Posterior cingulate gyrus (tissue), 11 donors: ENCODE results near the gene ZNF22.

Experiments
- DNase-seq, 10 donors: peaks; one replicate each; pipeline versions ENCODE4 v3.0.0 to v3.0.0-alpha.2; 2020 to 2021; ENCODE audit warnings: mixed read lengths in 3 of 10
- intact Hi-C: fragments of 100-400 bp; cut with DNase I; formaldehyde crosslinking; loops from one replicate; pipeline ENCODE4 v1.15.1; 2023

Gene ZNF22

GRCh38 chr10:45000752-45001380, at the start of gene ZNF22:
TSS of gene ZNF22 (plus strand) at chr10:45000923. CDS start at chr10:45003369, 2,446 bp downstream.
- peak in 9 of 10 donors; percentile 57 to 96 (median 71) for DNase-seq
- intact Hi-C loops, result loop anchor here (10.0 kb wide), 2 partner anchors 234 to 464 kb away; no protein-coding TSS in a partner anchor

DNA sequence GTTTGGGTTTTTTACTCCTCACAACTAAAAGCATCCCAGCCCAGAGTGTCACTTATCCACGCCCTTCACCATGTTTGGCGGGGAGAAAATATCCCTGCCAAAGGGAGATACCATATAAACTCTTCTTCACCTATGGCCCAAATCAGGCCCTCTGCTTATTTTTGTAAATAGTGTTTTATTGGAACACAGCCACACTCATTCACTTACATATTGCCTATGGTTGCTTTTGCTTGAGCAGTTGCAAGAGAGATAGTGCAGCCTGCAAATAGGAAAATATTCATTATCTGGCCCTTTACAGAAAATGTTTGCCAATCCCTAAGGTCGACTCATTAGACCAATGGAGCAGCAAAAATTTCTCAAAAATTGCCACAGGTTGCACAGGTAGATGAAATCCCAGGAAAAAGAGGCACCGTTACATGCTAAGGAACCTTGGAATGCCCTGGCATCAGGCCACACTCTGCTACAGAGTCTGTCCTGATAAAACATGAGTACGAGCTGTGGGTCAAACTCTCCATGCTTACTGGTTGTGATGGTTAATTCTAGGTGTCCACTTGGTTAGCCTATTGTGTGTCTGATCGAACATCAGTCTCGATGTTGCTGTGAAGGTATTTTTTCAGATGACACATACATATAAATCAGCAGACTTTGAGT, 49.0 kb upstream of the ZNF22 start:
- intact Hi-C loops, result no loop called here

GRCh38 chr10:44952779-44953231, 47.9 kb upstream of the ZNF22 start:
- intact Hi-C loops, result no loop called here
- peak in 1 of 10 donors; percentile 8 for DNase-seq

More for the DNA sequence above, 49.0 kb upstream of the ZNF22 start:
- DNase-seq, result peak in 1 of 10 donors; percentile 4

DNA sequence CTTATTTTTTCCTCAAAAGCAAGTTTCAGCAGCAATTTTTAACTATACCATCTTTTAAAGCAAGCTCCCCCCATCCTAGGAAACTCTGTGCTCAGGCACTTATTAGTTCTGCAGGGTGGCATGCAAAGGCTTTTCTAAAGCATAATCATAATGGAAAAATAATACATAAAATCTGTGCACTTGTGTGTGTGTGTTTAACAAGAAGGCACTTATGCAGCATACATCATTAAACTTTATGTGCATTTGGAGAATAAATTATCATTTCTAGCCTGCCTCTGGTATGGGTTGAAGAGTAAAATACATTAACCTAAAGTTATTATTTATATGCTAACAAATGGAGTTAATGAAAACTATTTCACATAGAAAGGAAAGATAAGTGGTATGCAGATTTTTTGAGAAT, 46.7 kb upstream of the ZNF22 start:
- intact Hi-C loops, result no loop called here
- DNase-seq, result no peak

DNA sequence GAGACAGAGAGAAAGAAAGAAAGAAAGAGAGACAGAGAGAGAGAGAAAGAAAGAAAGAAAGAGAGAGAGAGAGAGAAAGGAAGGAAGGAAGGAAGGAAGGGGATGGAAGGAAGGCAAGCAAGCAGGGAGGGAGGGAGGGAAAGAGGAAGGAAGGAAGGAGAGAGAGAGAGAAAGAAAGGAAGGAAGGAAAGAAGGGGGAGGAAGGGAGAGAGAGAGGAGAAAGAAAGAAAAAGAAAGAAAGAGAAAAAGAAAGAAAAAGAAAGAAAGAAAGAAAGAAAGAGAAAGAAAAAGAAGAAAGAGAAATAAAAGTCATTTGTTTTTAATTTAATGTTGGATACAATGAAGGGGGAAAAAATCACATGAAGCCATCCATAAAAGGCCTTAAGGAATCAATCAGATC, 45.8 kb upstream of the ZNF22 start:
- intact Hi-C loops, result no loop called here
- DNase-seq, result no peak

DNA sequence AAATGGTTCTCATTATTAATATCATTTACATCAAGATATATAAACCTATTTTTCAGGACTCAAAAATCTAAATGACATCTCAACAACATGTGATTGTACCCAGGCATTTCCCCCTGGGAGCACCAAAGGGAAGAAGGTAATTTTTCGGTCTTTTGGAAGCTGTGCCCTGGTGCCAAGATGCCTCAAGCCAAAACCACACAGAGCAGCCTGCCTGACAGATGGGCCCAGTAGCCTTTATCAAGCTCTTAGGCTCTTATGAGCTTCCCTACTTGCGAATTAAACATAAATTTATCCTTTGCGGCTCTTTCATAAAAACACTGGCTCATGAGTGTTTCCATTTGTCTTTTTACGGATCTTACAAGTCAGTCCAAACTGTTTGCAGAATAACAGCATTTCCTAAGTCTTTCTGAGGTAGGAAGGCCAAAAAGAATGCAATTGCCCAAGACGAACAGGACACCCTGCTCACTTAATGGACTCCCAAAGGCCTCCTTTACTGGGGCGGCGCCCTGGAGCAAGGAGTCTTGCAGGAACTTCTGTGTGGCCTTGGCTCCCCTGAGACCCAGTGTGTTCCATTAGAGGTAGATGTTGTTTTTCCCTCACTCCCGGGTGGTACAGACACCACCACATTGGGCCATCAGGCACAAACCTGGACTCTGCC, 45.2 kb upstream of the ZNF22 start:
- DNase-seq, result peak in 3 of 10 donors; percentile 4 to 50 (median 11)
- intact Hi-C loops, result no loop called here

GRCh38 chr10:44956226-44956625, 44.5 kb upstream of the ZNF22 start:
- intact Hi-C loops, result no loop called here
- no peak for DNase-seq

GRCh38 chr10:44956717-44957706, 43.7 kb upstream of the ZNF22 start:
- no peak for DNase-seq
- intact Hi-C loops, result no loop called here

- DNase-seq, result peak in 2 of 10 donors; percentile 7 to 15
- intact Hi-C loops, result no loop called here
These were observed 42.4 kb upstream of the ZNF22 start for GRCh38 chr10:44958196-44958897.

- intact Hi-C loops, result no loop called here
- no peak for DNase-seq
These were observed 41.9 kb upstream of the ZNF22 start for GRCh38 chr10:44958898-44959246.

DNA sequence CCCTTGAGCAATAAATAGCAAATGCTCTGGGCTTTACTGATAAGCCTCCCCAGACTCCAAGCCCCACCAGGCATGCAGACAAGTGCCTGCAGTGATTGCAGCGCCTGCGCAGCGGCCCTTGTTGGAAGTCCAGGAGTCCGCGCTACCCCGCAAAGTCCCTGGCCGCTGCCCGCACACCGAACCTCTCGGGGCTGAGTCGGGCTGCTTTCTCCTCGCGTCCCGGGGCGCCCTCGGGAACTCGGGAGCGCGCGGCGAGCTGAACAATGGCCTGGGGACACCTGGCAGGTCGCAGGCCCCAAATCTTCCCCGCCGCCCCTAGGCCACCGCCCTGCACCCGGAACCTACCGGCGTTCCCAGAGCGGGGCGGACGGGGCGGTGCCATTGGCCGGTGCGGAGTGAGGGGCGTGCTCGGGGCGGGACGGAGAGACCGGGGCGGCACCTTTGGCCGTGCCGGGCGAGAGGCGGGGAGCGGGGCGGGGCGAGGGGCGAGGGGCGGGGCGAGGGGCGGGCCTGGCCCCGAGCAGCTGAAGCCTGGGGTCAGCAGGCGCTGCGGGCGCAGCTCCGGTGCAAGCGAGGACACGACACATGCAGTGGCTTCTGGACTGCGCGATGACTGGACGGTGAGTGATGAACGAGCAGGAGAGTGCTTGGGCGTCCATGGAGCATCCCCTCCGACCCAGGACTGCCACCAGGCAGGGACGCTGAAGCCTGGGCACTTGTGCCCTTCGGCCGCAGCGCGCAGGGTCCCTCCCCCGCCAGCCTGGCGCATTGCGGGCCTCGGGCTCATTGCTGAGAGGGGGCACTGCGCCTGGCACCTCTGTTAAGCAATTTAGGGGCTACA, 41.3 kb upstream of the ZNF22 start, which contains the start of gene RASSF4:
RASSF4 (plus strand) TSS at position 556 of the 841 bp plus-strand sequence. CDS start 10,401 bp downstream, outside the sequence.
- intact Hi-C loops, result no loop called here
- peak; percentile 85 to 99 (median 91) for DNase-seq

DNA sequence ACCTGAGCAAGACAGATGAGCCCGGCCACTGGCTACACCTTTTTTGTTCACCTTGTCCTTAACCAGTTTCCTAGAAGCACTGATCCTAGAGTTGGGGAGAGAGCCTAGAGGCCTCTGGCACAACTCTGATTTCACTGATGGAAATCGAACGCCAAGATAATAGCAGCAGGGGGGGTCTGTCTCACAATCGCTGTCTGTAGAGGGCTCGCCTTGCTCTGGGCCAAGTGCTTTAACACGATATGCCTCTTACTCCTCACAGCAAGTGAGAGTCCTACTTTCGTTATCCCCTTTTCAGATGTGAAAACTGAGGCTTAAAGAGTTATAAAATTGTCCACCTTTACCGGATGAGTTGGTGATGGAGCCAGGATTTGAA, 40.6 kb upstream of the ZNF22 start:
- intact Hi-C loops, result no loop called here

DNA sequence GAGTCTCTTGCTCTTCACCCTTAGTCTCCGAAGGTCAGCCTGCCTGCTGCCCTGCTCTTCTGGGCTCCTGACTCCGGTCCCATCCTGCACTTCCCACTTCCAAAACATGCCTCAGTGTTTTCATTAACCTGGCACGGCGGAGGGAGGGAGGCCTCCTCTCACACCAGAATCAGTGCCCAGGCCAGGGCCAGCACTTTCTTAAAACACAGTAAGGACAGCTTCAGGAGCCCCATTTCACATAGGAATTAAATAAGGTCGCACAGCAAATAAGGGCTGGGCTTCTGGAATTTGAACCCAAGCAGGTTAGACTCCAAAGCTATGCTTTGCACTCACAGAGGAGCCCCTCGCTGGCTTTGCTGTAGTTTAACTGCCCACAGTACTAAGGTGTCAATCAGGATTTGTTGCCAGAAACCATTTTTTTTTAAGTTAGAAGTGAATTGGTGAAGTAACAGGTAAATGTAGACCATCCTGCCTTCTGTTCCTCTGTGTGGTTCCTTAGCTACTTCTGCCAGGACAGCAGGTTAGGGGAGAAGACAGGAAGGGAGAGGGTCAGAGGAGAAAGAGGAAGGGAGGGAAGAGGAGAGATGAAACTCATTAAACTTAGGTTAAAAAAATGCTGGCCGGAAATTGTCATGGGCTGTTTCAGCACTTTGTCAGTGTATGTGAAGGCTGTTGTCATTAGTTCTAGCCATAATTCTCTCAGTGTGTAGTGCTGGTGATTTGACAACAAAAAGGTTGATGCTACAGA, 40.1 kb upstream of the ZNF22 start:
- DNase-seq, result peak in 4 of 10 donors; percentile 9 to 76 (median 32)
- intact Hi-C loops, result no loop called here

More for the DNA sequence above, 40.6 kb upstream of the ZNF22 start:
- DNase-seq, result peak in 2 of 10 donors; percentile 0 to 43

- intact Hi-C loops, result no loop called here
- peak in 3 of 10 donors; percentile 7 to 66 (median 20) for DNase-seq
These were observed 39.5 kb upstream of the ZNF22 start for GRCh38 chr10:44961230-44961571.

GRCh38 chr10:44961931-44962750, 38.6 kb upstream of the ZNF22 start:
- intact Hi-C loops, result no loop called here
- DNase-seq, result peak in 5 of 10 donors; percentile 15 to 88 (median 60)

GRCh38 chr10:44962870-44963738, 37.6 kb upstream of the ZNF22 start:
- peak in 5 of 10 donors; percentile 38 to 91 (median 81) for DNase-seq
- intact Hi-C loops, result no loop called here
